Activated CD4-positive, alpha-beta T cell treated with anti-CD3 and anti-CD28 coated beads for 1 hour (primary cell): Measurements from ENCODE around the gene PARP1.

Source experiments
- DNase-seq: peaks from one replicate; pipeline ENCODE4 v3.0.0-alpha.2; 2020

Gene PARP1

GRCh38 chr1:226371866-226372490 lies 35.9 kb downstream of the PARP1 start:
- DNase-seq = no peak

- no peak for DNase-seq
Observed at GRCh38 chr1:226371027-226371694, 36.7 kb downstream of the PARP1 start.

- DNase-seq = no peak
Observed at GRCh38 chr1:226370144-226370923, 37.6 kb downstream of the PARP1 start.

GRCh38 chr1:226369110-226369509 lies 38.8 kb downstream of the PARP1 start:
- DNase-seq = no peak

DNA sequence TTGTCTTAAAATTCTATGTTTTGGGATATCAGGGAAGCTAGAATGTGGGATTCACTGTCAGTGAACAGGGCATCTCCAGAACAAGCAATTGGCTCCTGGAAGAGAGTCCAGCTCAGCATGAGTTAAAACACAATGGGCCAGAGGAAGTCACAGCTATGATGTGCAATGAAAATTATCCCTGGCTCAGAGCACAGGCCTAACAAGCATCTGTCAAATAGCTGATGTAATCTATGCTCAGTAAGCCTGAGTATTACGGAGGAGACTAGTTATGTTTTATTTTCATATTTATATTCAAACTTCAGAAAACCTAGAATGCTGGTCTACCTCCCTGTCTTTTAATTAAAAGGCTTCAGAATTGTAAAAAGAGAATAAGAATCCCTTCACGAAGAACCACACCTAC lies 41.6 kb downstream of the PARP1 start:
- no peak for DNase-seq

DNA sequence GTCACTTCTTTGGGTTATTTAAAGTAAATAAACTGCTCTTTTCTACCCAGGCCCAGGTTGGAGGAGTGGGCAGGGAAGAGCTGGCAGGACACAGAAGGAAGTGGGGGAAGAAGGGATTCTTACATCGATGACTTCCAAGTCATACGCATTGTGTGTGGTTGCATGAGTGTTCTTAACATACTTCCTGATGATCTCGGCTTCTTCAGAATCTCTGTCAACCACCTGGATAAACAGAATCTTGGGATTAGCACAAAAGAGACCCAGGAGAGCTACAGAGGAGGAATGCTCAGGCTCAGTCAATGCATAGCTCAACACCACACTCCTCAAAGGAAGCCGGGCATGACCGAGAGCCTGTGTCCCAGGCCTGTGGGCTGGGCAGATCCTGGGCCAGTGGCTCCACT lies 42.1 kb downstream of the PARP1 start:
- DNase-seq = no peak

GRCh38 chr1:226364901-226365565 lies 42.9 kb downstream of the PARP1 start:
- DNase-seq = no peak

DNA sequence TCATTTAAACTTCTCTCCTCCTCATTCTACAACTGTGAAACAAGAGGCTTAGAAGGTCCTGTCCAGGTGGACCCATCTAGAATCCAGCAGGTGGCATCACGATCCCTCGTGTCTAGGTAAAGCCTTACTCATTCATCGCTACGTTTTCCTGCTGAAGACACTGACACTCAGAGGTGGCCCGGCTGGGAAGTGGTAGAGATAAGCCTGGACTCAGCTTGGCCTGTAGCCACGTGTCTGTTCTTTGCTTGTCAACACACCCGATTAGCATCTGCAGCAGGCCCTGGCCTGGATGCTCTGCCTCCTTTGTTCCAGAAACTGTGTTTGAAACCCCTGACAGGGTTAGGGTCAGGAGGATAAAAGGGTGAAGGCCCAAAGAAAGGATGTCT lies 43.4 kb downstream of the PARP1 start:
- no peak for DNase-seq

GRCh38 chr1:226363801-226364513 lies 43.9 kb downstream of the PARP1 start:
- DNase-seq = no peak

GRCh38 chr1:226362891-226363447 lies 44.9 kb downstream of the PARP1 start:
- no peak for DNase-seq

DNA sequence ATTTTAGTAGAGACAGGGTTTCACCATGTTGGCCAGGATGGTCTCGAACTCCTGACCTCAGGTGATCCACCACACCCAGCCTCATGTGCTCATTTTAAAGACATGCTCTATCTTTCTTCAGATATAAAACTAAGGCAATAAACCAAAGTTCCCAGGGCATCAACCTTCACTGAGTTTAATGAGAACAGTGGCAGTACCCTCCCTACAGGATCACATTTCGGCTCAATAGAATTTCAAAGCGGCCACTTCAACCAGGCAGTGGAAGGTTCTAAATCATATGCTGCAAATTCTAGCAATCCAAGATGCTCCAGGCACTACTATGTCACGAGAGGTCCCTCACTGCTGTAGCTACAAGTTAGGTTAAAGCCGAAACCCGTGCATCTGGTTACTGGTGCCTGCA lies 45.5 kb downstream of the PARP1 start:
- no peak for DNase-seq

DNA sequence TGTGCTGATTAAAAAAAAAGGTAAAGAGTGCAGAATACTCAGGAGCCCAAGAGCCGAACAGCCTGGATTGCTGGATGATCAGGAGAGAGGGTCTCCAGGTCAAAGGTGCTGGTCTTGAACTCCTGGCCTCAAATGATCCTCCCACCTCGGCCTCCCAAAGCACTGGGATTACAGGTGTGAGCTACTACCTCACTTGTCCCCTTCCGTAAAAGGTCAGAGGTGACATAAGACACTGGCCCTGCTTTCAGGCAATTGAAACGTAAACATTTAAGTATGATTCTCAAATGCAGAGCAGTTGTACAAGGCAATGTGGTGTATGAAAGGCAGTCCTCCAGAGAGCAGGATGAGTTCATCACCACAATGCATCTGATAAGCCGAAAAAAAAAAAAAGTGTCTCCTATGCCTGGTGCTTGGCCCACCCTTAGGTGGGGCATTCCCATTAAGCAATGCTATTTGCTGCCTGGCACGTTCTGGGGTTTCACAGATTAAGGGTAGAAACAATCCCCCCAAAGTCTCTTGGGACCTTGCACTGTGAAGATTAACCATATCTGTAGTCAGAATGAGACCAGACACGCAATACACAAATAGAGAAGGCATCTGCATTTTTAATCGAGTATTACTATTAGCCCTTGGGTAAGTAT lies 47.7 kb downstream of the PARP1 start:
- no peak for DNase-seq

- DNase-seq = no peak
Observed at GRCh38 chr1:226357416-226357815, 50.5 kb downstream of the PARP1 start.

GRCh38 chr1:226355669-226356551 lies 52.0 kb downstream of the PARP1 start:
- no peak for DNase-seq

DNA sequence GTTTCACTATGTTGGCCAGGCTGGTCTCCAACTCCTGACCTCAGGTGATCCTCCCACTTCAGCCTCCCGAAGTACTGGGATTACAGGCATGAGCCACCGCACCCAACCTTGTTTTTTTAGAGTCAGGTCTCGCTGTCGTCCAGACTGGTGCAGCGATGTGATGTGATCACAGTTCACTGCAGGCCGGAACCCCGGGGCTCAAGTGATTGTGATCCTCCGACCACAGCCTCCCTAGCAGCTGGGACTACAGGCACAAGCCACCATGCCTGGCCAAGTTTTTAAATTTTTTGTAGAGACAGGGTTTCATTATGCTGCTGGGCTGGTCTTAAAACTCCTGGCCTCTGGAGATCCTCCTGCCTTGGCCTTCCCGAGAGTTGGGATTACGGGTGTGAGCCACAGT lies 52.9 kb downstream of the PARP1 start:
- no peak for DNase-seq

DNA sequence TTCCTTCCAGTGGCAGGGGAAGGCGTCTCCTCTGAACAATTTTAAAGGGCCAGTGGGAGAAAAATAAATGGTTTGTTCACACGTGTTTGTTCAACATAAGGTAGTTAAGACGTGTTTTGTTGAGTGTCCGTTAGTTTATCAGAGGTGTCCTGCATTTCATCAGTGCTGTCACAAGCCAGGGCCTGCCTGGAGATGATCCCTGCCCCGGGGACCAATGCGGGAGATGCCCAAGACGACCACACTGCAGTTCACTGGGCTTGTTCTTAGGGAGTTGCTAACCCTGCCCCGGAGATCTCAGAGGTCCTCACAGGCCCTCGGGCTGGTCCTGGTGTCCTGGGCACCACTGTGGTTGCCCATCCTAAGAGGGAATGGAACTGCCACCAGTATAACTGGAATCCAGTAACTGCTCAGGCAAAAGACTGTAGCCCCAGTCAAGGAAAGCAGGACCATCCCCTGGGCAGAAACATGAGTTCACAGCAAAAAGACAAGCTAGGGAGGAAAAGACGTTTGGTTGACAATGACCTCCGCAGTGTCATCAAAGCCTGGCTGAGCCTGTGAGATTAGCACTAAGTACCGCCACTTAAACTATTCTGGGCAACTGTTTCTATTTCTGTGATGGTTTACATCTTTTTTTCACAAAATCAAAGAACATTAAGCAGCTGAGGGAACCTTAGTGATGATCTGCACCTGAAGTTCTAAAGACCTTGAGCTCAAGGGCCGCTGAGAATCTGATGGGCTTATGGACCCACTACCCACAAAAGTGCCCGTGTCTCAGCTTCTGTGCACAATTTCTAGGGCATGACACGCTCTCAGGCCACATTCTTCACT lies 54.0 kb downstream of the PARP1 start:
- no peak for DNase-seq

DNA sequence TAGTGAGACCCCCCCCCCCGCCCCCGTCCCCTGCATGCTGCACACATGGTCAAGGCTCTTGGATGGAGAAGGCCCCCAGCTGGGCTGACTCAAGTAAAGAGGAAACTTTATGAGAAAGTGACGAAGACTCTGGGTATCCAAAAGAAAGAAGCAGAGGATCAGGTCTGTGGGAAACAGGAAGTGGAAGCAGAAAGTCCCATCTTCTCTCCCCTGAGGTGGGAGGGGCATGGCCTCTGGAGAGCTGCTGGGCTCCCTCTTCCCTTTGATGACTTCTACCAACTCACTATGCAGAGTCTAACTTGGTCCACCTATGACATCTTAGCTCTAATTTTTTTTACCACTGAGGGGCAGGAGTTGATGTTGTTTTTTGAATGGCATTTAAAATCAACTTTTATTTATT lies 56.2 kb downstream of the PARP1 start:
- no peak for DNase-seq

DNA sequence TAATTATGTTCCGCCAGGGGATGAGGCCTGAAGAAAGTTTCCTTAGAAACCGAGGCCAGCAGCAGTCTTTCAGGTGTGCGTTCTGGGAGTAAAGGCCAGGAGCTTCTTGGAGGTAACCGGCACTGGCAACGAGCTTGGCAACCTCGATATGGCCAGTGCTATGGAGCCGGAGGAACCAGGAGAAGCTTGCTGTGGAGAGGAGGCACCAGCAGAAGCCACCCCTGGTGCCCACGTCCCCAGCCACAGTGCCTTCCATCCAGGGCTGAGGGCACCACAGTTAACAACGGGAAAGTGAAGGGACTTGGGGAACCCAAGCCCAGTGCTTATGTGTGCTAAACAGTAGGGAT lies 57.4 kb downstream of the PARP1 start:
- no peak for DNase-seq

GRCh38 chr1:226349801-226350518 lies 57.9 kb downstream of the PARP1 start:
- DNase-seq = no peak

GRCh38 chr1:226349081-226349480 lies 58.8 kb downstream of the PARP1 start:
- DNase-seq = no peak
